ENCODE measurements around the gene UBE2J2.

DNA sequence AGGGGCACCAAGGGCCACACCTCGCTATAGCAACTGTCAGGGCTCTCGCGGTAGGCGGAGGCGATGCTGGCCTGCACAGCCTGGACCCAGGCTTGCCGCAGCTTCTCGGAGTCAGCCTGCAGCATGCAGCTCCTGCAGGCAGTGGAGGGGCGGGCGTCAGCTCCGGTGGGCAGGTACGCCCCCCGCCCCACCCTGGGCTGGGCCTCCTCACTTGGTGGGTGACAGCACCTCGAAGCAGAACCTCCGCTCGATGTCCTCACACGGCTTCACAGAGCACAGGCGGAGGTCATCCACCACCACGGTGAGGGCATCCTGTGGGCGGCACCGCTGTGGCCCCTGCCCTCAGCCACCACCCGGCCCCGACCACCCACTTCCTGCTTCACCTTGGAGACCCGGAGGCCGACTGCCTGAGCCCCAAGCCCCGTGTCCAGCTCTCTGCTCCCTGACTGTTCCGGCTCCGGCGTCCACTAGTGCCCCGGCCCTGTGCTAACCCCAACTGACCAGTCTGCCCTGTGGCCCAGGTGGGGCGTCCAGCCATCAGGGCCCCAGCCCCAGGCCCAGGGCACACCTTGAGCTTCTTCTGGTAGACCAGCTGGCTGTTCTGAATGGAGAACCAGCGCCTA, 24.3 kb upstream of the UBE2J2 start:
- TF ChIP-seq FOXJ3 (CRISPR knock-in tag; IDR thresholded peaks at IDR 0.05; ENCODE audit: borderline replicate concordance) (no peak), NFE2 (CRISPR knock-in tag; IDR thresholded peaks at IDR 0.05) (no peak), SMC3 (IDR thresholded peaks at IDR 0.05; ENCODE audit: low read length) (no peak), RCOR2 (CRISPR knock-in tag; IDR thresholded peaks at IDR 0.05) (no peak)
- TF ChIP-seq, protein P1, sequence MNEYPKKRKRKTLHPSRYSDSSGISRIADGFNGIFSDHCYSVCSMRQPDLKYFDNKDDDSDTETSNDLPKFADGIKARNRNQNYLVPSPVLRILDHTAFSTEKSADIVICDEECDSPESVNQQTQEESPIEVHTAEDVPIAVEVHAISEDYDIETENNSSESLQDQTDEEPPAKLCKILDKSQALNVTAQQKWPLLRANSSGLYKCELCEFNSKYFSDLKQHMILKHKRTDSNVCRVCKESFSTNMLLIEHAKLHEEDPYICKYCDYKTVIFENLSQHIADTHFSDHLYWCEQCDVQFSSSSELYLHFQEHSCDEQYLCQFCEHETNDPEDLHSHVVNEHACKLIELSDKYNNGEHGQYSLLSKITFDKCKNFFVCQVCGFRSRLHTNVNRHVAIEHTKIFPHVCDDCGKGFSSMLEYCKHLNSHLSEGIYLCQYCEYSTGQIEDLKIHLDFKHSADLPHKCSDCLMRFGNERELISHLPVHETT (CRISPR knock-in tag; conservative IDR thresholded peaks at IDR 0.05): no peak
- TF ChIP-seq, protein P2, sequence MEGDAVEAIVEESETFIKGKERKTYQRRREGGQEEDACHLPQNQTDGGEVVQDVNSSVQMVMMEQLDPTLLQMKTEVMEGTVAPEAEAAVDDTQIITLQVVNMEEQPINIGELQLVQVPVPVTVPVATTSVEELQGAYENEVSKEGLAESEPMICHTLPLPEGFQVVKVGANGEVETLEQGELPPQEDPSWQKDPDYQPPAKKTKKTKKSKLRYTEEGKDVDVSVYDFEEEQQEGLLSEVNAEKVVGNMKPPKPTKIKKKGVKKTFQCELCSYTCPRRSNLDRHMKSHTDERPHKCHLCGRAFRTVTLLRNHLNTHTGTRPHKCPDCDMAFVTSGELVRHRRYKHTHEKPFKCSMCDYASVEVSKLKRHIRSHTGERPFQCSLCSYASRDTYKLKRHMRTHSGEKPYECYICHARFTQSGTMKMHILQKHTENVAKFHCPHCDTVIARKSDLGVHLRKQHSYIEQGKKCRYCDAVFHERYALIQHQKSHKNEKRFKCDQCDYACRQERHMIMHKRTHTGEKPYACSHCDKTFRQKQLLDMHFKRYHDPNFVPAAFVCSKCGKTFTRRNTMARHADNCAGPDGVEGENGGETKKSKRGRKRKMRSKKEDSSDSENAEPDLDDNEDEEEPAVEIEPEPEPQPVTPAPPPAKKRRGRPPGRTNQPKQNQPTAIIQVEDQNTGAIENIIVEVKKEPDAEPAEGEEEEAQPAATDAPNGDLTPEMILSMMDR (CRISPR knock-in tag; IDR thresholded peaks at IDR 0.05): no peak

Data from HepG2 (cell line).